Fibroblast of the conjunctiva (primary cell): ENCODE results near the gene ARPC5.
A peak's percentile ranks its signal among the peaks of the same experiment; 100 is the strongest.
"Not testable (repeated sequence)": the region's sequence is repeated elsewhere in the genome, so short reads cannot be mapped to it uniquely, and the experiment has no call there.

Experiments used
- DNase-seq: peaks from one replicate; pipeline ENCODE4 v3.0.0-alpha.2; 2010; ENCODE audit warnings: low read depth

The ARPC5 gene

GRCh38 chr1:183635606-183636333 lies at the start of gene ARPC5:
Gene ARPC5, minus strand, starts transcription at chr1:183635783. Its CDS starts 124 bp downstream, at chr1:183635659.
- peak; percentile 97 for DNase-seq

GRCh38 chr1:183685112-183685713 lies 49.6 kb upstream of the ARPC5 start:
- peak; percentile 30 for DNase-seq

- not testable (repeated sequence) for DNase-seq
These were observed 43.8 kb upstream of the ARPC5 start for GRCh38 chr1:183679363-183679762.

GRCh38 chr1:183678819-183679218 lies 43.2 kb upstream of the ARPC5 start:
- DNase-seq: no peak

- no peak for DNase-seq
These were observed 41.1 kb upstream of the ARPC5 start for GRCh38 chr1:183676586-183677189.

- no peak for DNase-seq
These were observed 40.5 kb upstream of the ARPC5 start for GRCh38 chr1:183675883-183676585.

GRCh38 chr1:183675381-183675780 lies 39.8 kb upstream of the ARPC5 start:
- no peak for DNase-seq

- no peak for DNase-seq
These were observed 39.3 kb upstream of the ARPC5 start for GRCh38 chr1:183674886-183675285.

GRCh38 chr1:183674339-183674738 lies 38.8 kb upstream of the ARPC5 start:
- peak; percentile 46 for DNase-seq

GRCh38 chr1:183673605-183674323 lies 38.2 kb upstream of the ARPC5 start:
- DNase-seq: no peak

GRCh38 chr1:183670169-183670568 lies 34.6 kb upstream of the ARPC5 start:
- DNase-seq: no peak

GRCh38 chr1:183656355-183656754 lies 20.8 kb upstream of the ARPC5 start:
- DNase-seq: no peak

GRCh38 chr1:183655562-183656075 lies 20.0 kb upstream of the ARPC5 start:
- DNase-seq: peak; percentile 79

GRCh38 chr1:183654706-183655105 lies 19.1 kb upstream of the ARPC5 start:
- no peak for DNase-seq

GRCh38 chr1:183653876-183654451 lies 18.4 kb upstream of the ARPC5 start:
- DNase-seq: no peak

GRCh38 chr1:183653462-183653794 lies 17.8 kb upstream of the ARPC5 start:
- DNase-seq: no peak

- DNase-seq: no peak
These were observed 17.2 kb upstream of the ARPC5 start, which contains the start of gene APOBEC4 for GRCh38 chr1:183652547-183653461. Gene APOBEC4, minus strand, starts transcription at chr1:183653316. Its CDS starts 4,535 bp downstream, at chr1:183648781.

- DNase-seq: no peak
These were observed 16.5 kb upstream of the ARPC5 start for GRCh38 chr1:183652107-183652506.

GRCh38 chr1:183651612-183652011 lies 16.0 kb upstream of the ARPC5 start:
- no peak for DNase-seq

GRCh38 chr1:183648042-183648441 lies 12.5 kb upstream of the ARPC5 start:
- DNase-seq: no peak
